WTC11 (cell line): ENCODE data around the gene VAMP2. TPM values are rescaled to one million over a fixed set of nuclear protein-coding genes. Genes with fewer than 3 reads are reported as not detected.
A peak's percentile ranks its signal among the peaks of the same experiment; 100 is the strongest.

Experiments
- ATAC-seq: fragments of 200-7000 bp; cut with Tn5 transposase; 2 replicates; pipeline ENCODE4 v1.10.0; 2021; ENCODE audit warnings: mild to moderate bottlenecking, moderate library complexity
- CTCF ChIA-PET: fragments of 300-600 bp; sonication (Branson Sonifier 250); formaldehyde crosslinking; loops from one replicate; lab custom pipeline; 2021; ENCODE audit warnings: antibody characterized with exemption; lab: Charles Lee
- POLR2A ChIA-PET: fragments of 350-600 bp; sonication (Branson Sonifier 250); formaldehyde crosslinking; loops from one replicate; lab custom pipeline; 2021; ENCODE audit warnings: antibody characterized with exemption; lab: Charles Lee
- DNase-seq: peaks from one replicate; pipeline ENCODE4 v3.0.0; 2021; ENCODE audit warnings: low spot score
- H3K27ac Mint-ChIP-seq: 2 replicates; pipeline ENCODE4 v1.8.0; 2021; ENCODE audit warnings: mixed read lengths
- H3K27me3 Mint-ChIP-seq: 2 replicates; pipeline ENCODE4 v1.8.0; 2021; ENCODE audit warnings: low read depth, mild to moderate bottlenecking, moderate library complexity, mixed read lengths
- H3K36me3 Mint-ChIP-seq: 2 replicates; pipeline ENCODE4 v1.8.0; 2021; ENCODE audit warnings: mixed read lengths
- H3K4me1 Mint-ChIP-seq: 2 replicates; pipeline ENCODE4 v1.8.0; 2022; ENCODE audit warnings: mixed read lengths
- H3K4me3 Mint-ChIP-seq: 2 replicates; pipeline ENCODE4 v1.8.0; 2021; ENCODE audit warnings: mild to moderate bottlenecking, moderate library complexity, mixed read lengths
- H3K9me3 Mint-ChIP-seq: 2 replicates; pipeline ENCODE4 v1.8.0; 2021; ENCODE audit warnings: mixed read lengths
- AR ChIP-seq: fragments of 250-450 bp; sonication (Bioruptor Pico); IDR thresholded peaks from 2 replicates; pipeline ENCODE4 v1.9.0; 2021; ENCODE audit warnings: mild to moderate bottlenecking
- ATF6 ChIP-seq: sonication (generic); formaldehyde crosslinking; IDR thresholded peaks from 2 replicates; pipeline ENCODE4 v1.8.1; 2023; ENCODE audit warnings: mild to moderate bottlenecking, missing genetic modification reagents
- CREB1 ChIP-seq: sonication (generic); formaldehyde crosslinking; IDR thresholded peaks from 2 replicates; pipeline ENCODE4 v1.8.0; 2023; ENCODE audit warnings: mild to moderate bottlenecking, missing genetic modification reagents
- EMX1 ChIP-seq: fragments of 250-450 bp; sonication (Bioruptor Pico); IDR thresholded peaks from 2 replicates; pipeline ENCODE4 v1.8.0; 2021; ENCODE audit warnings: mild to moderate bottlenecking
- FOXP1 ChIP-seq: sonication (generic); formaldehyde crosslinking; IDR thresholded peaks from 2 replicates; pipeline ENCODE4 v1.8.0; 2022; ENCODE audit warnings: missing genetic modification reagents, mild to moderate bottlenecking, moderate library complexity, borderline replicate concordance
- GABPB1 ChIP-seq: sonication (generic); formaldehyde crosslinking; IDR thresholded peaks from 2 replicates; pipeline ENCODE4 v1.8.1; 2023; ENCODE audit warnings: mild to moderate bottlenecking, missing genetic modification reagents
- NR3C1 ChIP-seq: sonication (generic); formaldehyde crosslinking; conservative IDR thresholded peaks from 2 replicates; pipeline ENCODE4 v1.8.1; 2023; ENCODE audit warnings: low read depth, mild to moderate bottlenecking, missing genetic modification reagents
- RELA ChIP-seq: sonication (generic); formaldehyde crosslinking; IDR thresholded peaks from 2 replicates; pipeline ENCODE4 v1.8.1; 2022; ENCODE audit warnings: missing genetic modification reagents, mild to moderate bottlenecking, borderline replicate concordance
- SMAD3 ChIP-seq: sonication (generic); formaldehyde crosslinking; IDR thresholded peaks from 2 replicates; pipeline ENCODE4 v1.8.0; 2022; ENCODE audit warnings: missing genetic modification reagents, mild to moderate bottlenecking, borderline replicate concordance
- TP53 ChIP-seq: sonication (generic); formaldehyde crosslinking; IDR thresholded peaks from 2 replicates; pipeline ENCODE4 v1.8.1; 2023; ENCODE audit warnings: mild to moderate bottlenecking, missing genetic modification reagents
- ZNF138 ChIP-seq: sonication (generic); formaldehyde crosslinking; conservative IDR thresholded peaks from 2 replicates; pipeline ENCODE4 v1.8.1; 2022; ENCODE audit warnings: mild to moderate bottlenecking, moderate library complexity, missing genetic modification reagents
- ZNF219 ChIP-seq: sonication (generic); formaldehyde crosslinking; IDR thresholded peaks from 2 replicates; pipeline ENCODE4 v1.8.0; 2023; ENCODE audit warnings: missing genetic modification reagents, mild to moderate bottlenecking, borderline replicate concordance
- ZNF317 ChIP-seq: sonication (generic); formaldehyde crosslinking; IDR thresholded peaks from 2 replicates; pipeline ENCODE4 v1.8.1; 2023; ENCODE audit warnings: low read depth, mild to moderate bottlenecking, moderate library complexity, missing genetic modification reagents, borderline replicate concordance
- total RNA-seq: library from RNA; stranded (reverse); gene quantifications from 3 replicates; pipeline ENCODE4 v1.2.3, GENCODE V29; 2021
- TF ChIP-seq, protein P1 (sequence below): sonication (generic); formaldehyde crosslinking; IDR thresholded peaks from 2 replicates; pipeline ENCODE4 v1.8.1; 2023; ENCODE audit warnings: mild to moderate bottlenecking, missing genetic modification reagents, borderline replicate concordance
- TF ChIP-seq, protein P2 (sequence below): sonication (generic); formaldehyde crosslinking; IDR thresholded peaks from 2 replicates; pipeline ENCODE4 v1.8.0; 2022; ENCODE audit warnings: mild to moderate bottlenecking, missing genetic modification reagents
- TF ChIP-seq, protein P3 (sequence below): sonication (generic); formaldehyde crosslinking; IDR thresholded peaks from 2 replicates; pipeline ENCODE4 v1.8.0; 2023; ENCODE audit warnings: missing genetic modification reagents

The VAMP2 gene
- total RNA-seq, 1 experiment from 2014 or later, result 27.4 TPM

GRCh38 chr17:8164815-8165131 is 2.0 kb upstream of the VAMP2 start (continued):
- TF ChIP-seq, protein P1, sequence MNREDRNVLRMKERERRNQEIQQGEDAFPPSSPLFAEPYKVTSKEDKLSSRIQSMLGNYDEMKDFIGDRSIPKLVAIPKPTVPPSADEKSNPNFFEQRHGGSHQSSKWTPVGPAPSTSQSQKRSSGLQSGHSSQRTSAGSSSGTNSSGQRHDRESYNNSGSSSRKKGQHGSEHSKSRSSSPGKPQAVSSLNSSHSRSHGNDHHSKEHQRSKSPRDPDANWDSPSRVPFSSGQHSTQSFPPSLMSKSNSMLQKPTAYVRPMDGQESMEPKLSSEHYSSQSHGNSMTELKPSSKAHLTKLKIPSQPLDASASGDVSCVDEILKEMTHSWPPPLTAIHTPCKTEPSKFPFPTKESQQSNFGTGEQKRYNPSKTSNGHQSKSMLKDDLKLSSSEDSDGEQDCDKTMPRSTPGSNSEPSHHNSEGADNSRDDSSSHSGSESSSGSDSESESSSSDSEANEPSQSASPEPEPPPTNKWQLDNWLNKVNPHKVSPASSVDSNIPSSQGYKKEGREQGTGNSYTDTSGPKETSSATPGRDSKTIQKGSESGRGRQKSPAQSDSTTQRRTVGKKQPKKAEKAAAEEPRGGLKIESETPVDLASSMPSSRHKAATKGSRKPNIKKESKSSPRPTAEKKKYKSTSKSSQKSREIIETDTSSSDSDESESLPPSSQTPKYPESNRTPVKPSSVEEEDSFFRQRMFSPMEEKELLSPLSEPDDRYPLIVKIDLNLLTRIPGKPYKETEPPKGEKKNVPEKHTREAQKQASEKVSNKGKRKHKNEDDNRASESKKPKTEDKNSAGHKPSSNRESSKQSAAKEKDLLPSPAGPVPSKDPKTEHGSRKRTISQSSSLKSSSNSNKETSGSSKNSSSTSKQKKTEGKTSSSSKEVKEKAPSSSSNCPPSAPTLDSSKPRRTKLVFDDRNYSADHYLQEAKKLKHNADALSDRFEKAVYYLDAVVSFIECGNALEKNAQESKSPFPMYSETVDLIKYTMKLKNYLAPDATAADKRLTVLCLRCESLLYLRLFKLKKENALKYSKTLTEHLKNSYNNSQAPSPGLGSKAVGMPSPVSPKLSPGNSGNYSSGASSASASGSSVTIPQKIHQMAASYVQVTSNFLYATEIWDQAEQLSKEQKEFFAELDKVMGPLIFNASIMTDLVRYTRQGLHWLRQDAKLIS (CRISPR knock-in tag), result no peak
- TF ChIP-seq ATF6 (CRISPR knock-in tag), result no peak
- TF ChIP-seq, protein P2, sequence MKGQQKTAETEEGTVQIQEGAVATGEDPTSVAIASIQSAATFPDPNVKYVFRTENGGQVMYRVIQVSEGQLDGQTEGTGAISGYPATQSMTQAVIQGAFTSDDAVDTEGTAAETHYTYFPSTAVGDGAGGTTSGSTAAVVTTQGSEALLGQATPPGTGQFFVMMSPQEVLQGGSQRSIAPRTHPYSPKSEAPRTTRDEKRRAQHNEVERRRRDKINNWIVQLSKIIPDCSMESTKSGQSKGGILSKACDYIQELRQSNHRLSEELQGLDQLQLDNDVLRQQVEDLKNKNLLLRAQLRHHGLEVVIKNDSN (CRISPR knock-in tag), result no peak
- TF ChIP-seq ZNF317 (CRISPR knock-in tag), result no peak
- no peak for TF ChIP-seq RELA (CRISPR knock-in tag)
- no peak for TF ChIP-seq ZNF138 (CRISPR knock-in tag)
- no peak for TF ChIP-seq CREB1 (CRISPR knock-in tag)
- TF ChIP-seq TP53 (CRISPR knock-in tag), result no peak
- TF ChIP-seq FOXP1, result no peak
- TF ChIP-seq NR3C1 (CRISPR knock-in tag), result no peak
- TF ChIP-seq, protein P3, sequence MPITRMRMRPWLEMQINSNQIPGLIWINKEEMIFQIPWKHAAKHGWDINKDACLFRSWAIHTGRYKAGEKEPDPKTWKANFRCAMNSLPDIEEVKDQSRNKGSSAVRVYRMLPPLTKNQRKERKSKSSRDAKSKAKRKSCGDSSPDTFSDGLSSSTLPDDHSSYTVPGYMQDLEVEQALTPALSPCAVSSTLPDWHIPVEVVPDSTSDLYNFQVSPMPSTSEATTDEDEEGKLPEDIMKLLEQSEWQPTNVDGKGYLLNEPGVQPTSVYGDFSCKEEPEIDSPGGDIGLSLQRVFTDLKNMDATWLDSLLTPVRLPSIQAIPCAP (CRISPR knock-in tag), result no peak
- no peak for TF ChIP-seq AR (CRISPR knock-in tag)
- no peak for TF ChIP-seq SMAD3

- CTCF ChIA-PET, result interaction anchor here (0.6 to 1.5 kb wide), 13 partner anchors 9 to 621 kb away, joined by 3 to 10 read pairs (median 4); partner anchors contain the start of gene TMEM107
- no peaks in the 10 kb centered on the region for H3K9me3 Mint-ChIP-seq
- DNase-seq (no peak), ATAC-seq (peak; percentile 6)
- peaks cover 44% of the 10 kb centered on the region for H3K4me1 Mint-ChIP-seq
- TF ChIP-seq NR3C1 (CRISPR knock-in tag) (no peak), GABPB1 (no peak), ZNF219 (CRISPR knock-in tag) (no peak), EMX1 (CRISPR knock-in tag) (no peak)
- no peaks in the 10 kb centered on the region for H3K27me3 Mint-ChIP-seq
- peaks cover 8% of the 10 kb centered on the region for H3K36me3 Mint-ChIP-seq
- peak overlapping the region; percentile 89 for H3K4me3 Mint-ChIP-seq
- POLR2A ChIA-PET, result interaction anchor here (1.0 to 2.1 kb wide), 7 partner anchors 9 to 46 kb away, joined by 3 to 39 read pairs (median 4); partner anchors contain the start of genes AURKB and PER1
- H3K27ac Mint-ChIP-seq, result peak overlapping the region; percentile 100
Observed at GRCh38 chr17:8163978-8164814, 1.4 kb upstream of the VAMP2 start.
